ENCODE results near the gene KCNG1. TPM values are rescaled to one million over a fixed set of nuclear protein-coding genes. Genes with fewer than 3 reads are reported as not detected.

KCNG1 gene
- polyA plus RNA-seq, 1 donor from 2014 or later = 1.7 TPM

- Histone ChIP-seq H3K4me2 (ENCODE audit: low read length) (no peak overlapping the region), H3K36me3 (ENCODE audit: insufficient read depth, low read length) (no peaks in the 10 kb centered on the region), H3K9me2 (ENCODE audit: insufficient read depth, low read length) (no peaks in the 10 kb centered on the region), H2AFZ (ENCODE audit: low read depth, low read length) (no peak overlapping the region), H4K20me1 (ENCODE audit: insufficient read depth) (no peaks in the 10 kb centered on the region), H3K9me3 (ENCODE audit: low read length) (no peaks in the 10 kb centered on the region), H3F3A (ENCODE audit: insufficient read depth, low read length, poor library complexity, severe bottlenecking) (no peaks in the 10 kb centered on the region), H3K27ac (ENCODE audit: low read length) (no peak overlapping the region), H3K27me3 (ENCODE audit: insufficient read depth, low read depth, low read length) (peaks cover 43% of the 10 kb centered on the region), H3K9ac (ENCODE audit: low read length) (no peak overlapping the region), H3K79me2 (replicated peaks; ENCODE audit: insufficient read depth, low read length) (no peaks in the 10 kb centered on the region), H3K4me3 (ENCODE audit: low read length) (no peak overlapping the region)
- no peak for TF ChIP-seq CTCF (IDR thresholded peaks at IDR 0.05; ENCODE audit: poor library complexity, severe bottlenecking)
- TF ChIP-seq, protein P1, sequence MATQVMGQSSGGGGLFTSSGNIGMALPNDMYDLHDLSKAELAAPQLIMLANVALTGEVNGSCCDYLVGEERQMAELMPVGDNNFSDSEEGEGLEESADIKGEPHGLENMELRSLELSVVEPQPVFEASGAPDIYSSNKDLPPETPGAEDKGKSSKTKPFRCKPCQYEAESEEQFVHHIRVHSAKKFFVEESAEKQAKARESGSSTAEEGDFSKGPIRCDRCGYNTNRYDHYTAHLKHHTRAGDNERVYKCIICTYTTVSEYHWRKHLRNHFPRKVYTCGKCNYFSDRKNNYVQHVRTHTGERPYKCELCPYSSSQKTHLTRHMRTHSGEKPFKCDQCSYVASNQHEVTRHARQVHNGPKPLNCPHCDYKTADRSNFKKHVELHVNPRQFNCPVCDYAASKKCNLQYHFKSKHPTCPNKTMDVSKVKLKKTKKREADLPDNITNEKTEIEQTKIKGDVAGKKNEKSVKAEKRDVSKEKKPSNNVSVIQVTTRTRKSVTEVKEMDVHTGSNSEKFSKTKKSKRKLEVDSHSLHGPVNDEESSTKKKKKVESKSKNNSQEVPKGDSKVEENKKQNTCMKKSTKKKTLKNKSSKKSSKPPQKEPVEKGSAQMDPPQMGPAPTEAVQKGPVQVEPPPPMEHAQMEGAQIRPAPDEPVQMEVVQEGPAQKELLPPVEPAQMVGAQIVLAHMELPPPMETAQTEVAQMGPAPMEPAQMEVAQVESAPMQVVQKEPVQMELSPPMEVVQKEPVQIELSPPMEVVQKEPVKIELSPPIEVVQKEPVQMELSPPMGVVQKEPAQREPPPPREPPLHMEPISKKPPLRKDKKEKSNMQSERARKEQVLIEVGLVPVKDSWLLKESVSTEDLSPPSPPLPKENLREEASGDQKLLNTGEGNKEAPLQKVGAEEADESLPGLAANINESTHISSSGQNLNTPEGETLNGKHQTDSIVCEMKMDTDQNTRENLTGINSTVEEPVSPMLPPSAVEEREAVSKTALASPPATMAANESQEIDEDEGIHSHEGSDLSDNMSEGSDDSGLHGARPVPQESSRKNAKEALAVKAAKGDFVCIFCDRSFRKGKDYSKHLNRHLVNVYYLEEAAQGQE (IDR thresholded peaks at IDR 0.05; ENCODE audit: borderline replicate concordance) = no peak
- TF ChIP-seq TAF1 (IDR thresholded peaks at IDR 0.05; ENCODE audit: low read depth) = no peak
Measured at GRCh38 chr20:51027035-51027795, 4.3 kb upstream of the KCNG1 start.

DNA sequence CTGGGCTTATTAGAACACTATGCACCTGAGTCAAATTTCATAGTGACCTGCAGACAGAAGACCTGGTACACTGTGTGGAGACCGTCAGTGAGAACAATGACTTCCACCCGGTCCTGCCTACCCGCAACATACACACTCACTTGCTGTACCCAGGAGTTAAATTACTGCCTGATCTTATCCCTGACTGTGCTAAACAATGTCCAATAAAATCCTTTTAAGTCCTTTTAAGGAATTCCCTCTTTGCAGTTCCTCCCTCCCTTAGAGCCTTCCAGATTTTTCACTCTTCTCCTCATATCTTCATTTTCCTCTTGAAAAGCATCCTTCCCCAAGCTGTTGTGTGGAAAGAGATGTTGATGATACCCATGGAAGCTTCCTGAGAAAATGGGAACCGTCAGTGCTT lies 3.4 kb upstream of the KCNG1 start:
- Histone ChIP-seq H4K20me1 (ENCODE audit: insufficient read depth) (no peaks in the 10 kb centered on the region), H3F3A (ENCODE audit: insufficient read depth, low read length, poor library complexity, severe bottlenecking) (no peaks in the 10 kb centered on the region), H3K27ac (ENCODE audit: low read length) (no peak overlapping the region), H2AFZ (ENCODE audit: low read depth, low read length) (no peak overlapping the region), H3K4me3 (ENCODE audit: low read length) (no peak overlapping the region), H3K9me3 (ENCODE audit: low read length) (no peaks in the 10 kb centered on the region), H3K27me3 (ENCODE audit: insufficient read depth, low read depth, low read length) (peaks cover 53% of the 10 kb centered on the region), H3K4me2 (ENCODE audit: low read length) (no peak overlapping the region), H3K79me2 (replicated peaks; ENCODE audit: insufficient read depth, low read length) (no peaks in the 10 kb centered on the region), H3K9me2 (ENCODE audit: insufficient read depth, low read length) (no peaks in the 10 kb centered on the region), H3K36me3 (ENCODE audit: insufficient read depth, low read length) (no peaks in the 10 kb centered on the region), H3K9ac (ENCODE audit: low read length) (no peak overlapping the region)
- no peak for TF ChIP-seq SMC3 (conservative IDR thresholded peaks at IDR 0.05; ENCODE audit: poor library complexity)
- TF ChIP-seq POLR2AphosphoS5 (IDR thresholded peaks at IDR 0.05) = no peak
- TF ChIP-seq, protein P1 (IDR thresholded peaks at IDR 0.05; ENCODE audit: borderline replicate concordance) = no peak
- no peak for TF ChIP-seq TAF1 (IDR thresholded peaks at IDR 0.05; ENCODE audit: low read depth)
- no peak for TF ChIP-seq EP300 (conservative IDR thresholded peaks at IDR 0.05; ENCODE audit: poor library complexity, severe bottlenecking)
- no peak for TF ChIP-seq CTCF (IDR thresholded peaks at IDR 0.05; ENCODE audit: poor library complexity, severe bottlenecking)

Measured in neural cell (in vitro differentiated cells).